Trophoblast cell (in vitro differentiated cells and primary cell): ENCODE data around the gene GNGT1. TPM values are rescaled to one million over a fixed set of nuclear protein-coding genes. Genes with fewer than 3 reads are reported as not detected.
A peak's percentile ranks its signal among the peaks of the same experiment; 100 is the strongest.

ENCODE experiments used
- DNase-seq, 2 donors: peaks; one replicate each; pipeline ENCODE4 v3.0.0-alpha.2; 2016
- H2AFZ ChIP-seq: 2 replicates; pipeline ENCODE4 v1.6.1; 2013; ENCODE audit warnings: low read length, moderate library complexity, mild to moderate bottlenecking; ENCODE audit not compliant: insufficient read depth, poor library complexity
- H2AK5ac ChIP-seq: 2 replicates; pipeline ENCODE4 v1.6.1; 2013; ENCODE audit warnings: mild to moderate bottlenecking, low read length
- H2BK120ac ChIP-seq: 2 replicates; pipeline ENCODE4 v1.6.1; 2013; ENCODE audit warnings: low read length, mild to moderate bottlenecking, moderate library complexity; ENCODE audit not compliant: insufficient read depth, poor library complexity
- H2BK12ac ChIP-seq: 2 replicates; pipeline ENCODE4 v1.6.1; 2013; ENCODE audit warnings: mild to moderate bottlenecking, low read length, moderate library complexity
- H2BK5ac ChIP-seq: 2 replicates; pipeline ENCODE4 v1.6.1; 2013; ENCODE audit warnings: low read length, low read depth, moderate library complexity, mild to moderate bottlenecking; ENCODE audit not compliant: poor library complexity
- H3K14ac ChIP-seq: 2 replicates; pipeline ENCODE4 v1.6.1; 2013; ENCODE audit warnings: mild to moderate bottlenecking, low read length
- H3K18ac ChIP-seq: 2 replicates; pipeline ENCODE4 v1.6.1; 2013; ENCODE audit warnings: mild to moderate bottlenecking, low read length
- H3K23ac ChIP-seq: 2 replicates; pipeline ENCODE4 v1.6.1; 2013; ENCODE audit warnings: low read length
- H3K27ac ChIP-seq: 2 replicates; pipeline ENCODE4 v1.5.1; 2013; ENCODE audit warnings: low read depth, mild to moderate bottlenecking, inconsistent platforms, low read length, moderate library complexity
- H3K27me3 ChIP-seq: 2 replicates; pipeline ENCODE4 v1.6.1; 2013; ENCODE audit warnings: inconsistent platforms, mild to moderate bottlenecking, low read length, moderate library complexity; ENCODE audit not compliant: insufficient read depth
- H3K36me3 ChIP-seq, 2 experiments: 1 replicate in 1 of 2; 2 replicates in 1 of 2; pipeline ENCODE4 v1.6.1; 2013; ENCODE audit warnings: low read length in 2 of 2, mild to moderate bottlenecking in 2 of 2, moderate library complexity in 1 of 2; ENCODE audit not compliant: insufficient read depth in 2 of 2, control insufficient read depth in 1 of 2
- H3K4ac ChIP-seq: 2 replicates; pipeline ENCODE4 v1.6.1; 2013; ENCODE audit warnings: low read depth, mild to moderate bottlenecking, low read length, moderate library complexity
- H3K4me1 ChIP-seq, 2 experiments: 1 replicate in 1 of 2; 2 replicates in 1 of 2; pipeline ENCODE4 v1.6.1; 2013; ENCODE audit warnings: low read length in 2 of 2, mild to moderate bottlenecking in 2 of 2, moderate library complexity in 1 of 2; ENCODE audit not compliant: insufficient read depth in 2 of 2, control insufficient read depth in 1 of 2
- H3K4me2 ChIP-seq: 2 replicates; pipeline ENCODE4 v1.6.1; 2013; ENCODE audit warnings: inconsistent platforms, mild to moderate bottlenecking, low read length, moderate library complexity
- H3K4me3 ChIP-seq: 2 replicates; pipeline ENCODE4 v1.5.1; 2013; ENCODE audit warnings: mild to moderate bottlenecking, low read depth, low read length, inconsistent platforms
- H3K79me1 ChIP-seq: one replicate; pipeline ENCODE4 v1.6.1; 2013; ENCODE audit warnings: low read length
- H3K79me2 ChIP-seq: 2 replicates; pipeline ENCODE4 v1.6.1; 2013; ENCODE audit warnings: low read length, mild to moderate bottlenecking; ENCODE audit not compliant: control insufficient read depth, insufficient read depth, poor library complexity
- H3K9ac ChIP-seq: 2 replicates; pipeline ENCODE4 v1.6.1; 2013; ENCODE audit warnings: mild to moderate bottlenecking, low read length
- H3K9me3 ChIP-seq: 2 replicates; pipeline ENCODE4 v1.6.1; 2013; ENCODE audit warnings: low read depth, mild to moderate bottlenecking, control low read depth, inconsistent platforms, low read length; ENCODE audit not compliant: insufficient read depth
- H4K12ac ChIP-seq: 2 replicates; pipeline ENCODE4 v1.6.1; 2013; ENCODE audit warnings: low read depth, mild to moderate bottlenecking, low read length, moderate library complexity
- H4K8ac ChIP-seq: 2 replicates; pipeline ENCODE4 v1.6.1; 2013; ENCODE audit warnings: low read depth, mild to moderate bottlenecking, low read length, moderate library complexity
- H4K91ac ChIP-seq: one replicate; pipeline ENCODE4 v1.6.1; 2013; ENCODE audit warnings: low read depth, mild to moderate bottlenecking, low read length, moderate library complexity
- WGBS: extraction: QIAGEN DNeasy Blood & Tissue Kit; methylation state at CpG from one replicate; pipeline ENCODE4 v1.1.7; 2013; ENCODE audit warnings: missing lambda C conversion rate; ENCODE audit not compliant: insufficient read length, insufficient coverage; ENCODE audit errors: extremely low coverage; 5-methylcytosine and 5-hydroxymethylcytosine counted together
- polyA plus RNA-seq: library from polyadenylated mRNA; stranded (reverse); fragments of 200-250 nt; gene quantifications from 2 replicates; pipeline ENCODE4 v1.2.3, GENCODE V29; 2013

GNGT1 gene
- polyA plus RNA-seq = 0.10 TPM in 1 of 2 replicates, not detected in the other

GRCh38 chr7:93906267-93906666 is at the start of gene GNGT1:
Gene GNGT1 (plus strand): TSS chr7:93906567. CDS start chr7:93906747, 180 bp downstream.
- Histone ChIP-seq H4K12ac (no peak within 1 kb of the TSS), H3K4me1 (no peaks in the 10 kb centered on the region), H3K79me2 (no peaks in the 10 kb centered on the region), H2BK120ac (no peak within 1 kb of the TSS), H3K23ac (no peak within 1 kb of the TSS), H3K9me3 (no peaks in the 10 kb centered on the region), H3K9ac (no peak within 1 kb of the TSS), H3K27me3 (no peaks in the 10 kb centered on the region), H2AK5ac (no peak within 1 kb of the TSS), H2BK12ac (no peak within 1 kb of the TSS), H3K27ac (no peak within 1 kb of the TSS), H3K79me1 (no peaks in the 10 kb centered on the region), H3K4me3 (no peak within 1 kb of the TSS), H3K4me2 (no peak within 1 kb of the TSS), H3K14ac (no peak within 1 kb of the TSS), H2AFZ (no peak within 1 kb of the TSS), H3K36me3 (no peaks in the 10 kb centered on the region), H3K18ac (no peak within 1 kb of the TSS), H4K91ac (no peak within 1 kb of the TSS), H3K4ac (no peak within 1 kb of the TSS), H2BK5ac (no peak within 1 kb of the TSS), H4K8ac (no peak within 1 kb of the TSS)
- no CpG with 5 or more reads among the region's 3 CpGs for WGBS
- peak in 1 of 2 donors; percentile 13 for DNase-seq

GRCh38 chr7:93858857-93859256 is 47.5 kb upstream of the GNGT1 start:
- Histone ChIP-seq H4K12ac (no peak overlapping the region), H3K36me3 (no peaks in the 10 kb centered on the region), H3K4me1 (no peaks in the 10 kb centered on the region), H2BK120ac (no peak overlapping the region), H3K23ac (no peak overlapping the region), H3K9ac (no peak overlapping the region), H2BK5ac (no peak overlapping the region), H3K9me3 (no peaks in the 10 kb centered on the region), H3K4me2 (no peak overlapping the region), H3K18ac (no peak overlapping the region), H2AFZ (no peak overlapping the region), H3K79me1 (no peaks in the 10 kb centered on the region), H3K4ac (no peak overlapping the region), H4K8ac (no peak overlapping the region), H3K4me3 (no peak overlapping the region), H3K14ac (no peak overlapping the region), H3K27me3 (no peaks in the 10 kb centered on the region), H2AK5ac (no peak overlapping the region), H3K79me2 (no peaks in the 10 kb centered on the region), H3K27ac (no peak overlapping the region), H2BK12ac (no peak overlapping the region), H4K91ac (no peak overlapping the region)
- no peak for DNase-seq
- WGBS = no CpG with 5 or more reads among the region's 2 CpGs

GRCh38 chr7:93860261-93860660 is 46.1 kb upstream of the GNGT1 start:
- Histone ChIP-seq H3K79me1 (no peaks in the 10 kb centered on the region), H3K18ac (no peak overlapping the region), H3K14ac (no peak overlapping the region), H3K4me1 (no peaks in the 10 kb centered on the region), H2BK12ac (no peak overlapping the region), H3K9ac (no peak overlapping the region), H4K12ac (no peak overlapping the region), H2BK120ac (no peak overlapping the region), H3K79me2 (no peaks in the 10 kb centered on the region), H2AFZ (no peak overlapping the region), H3K4me3 (no peak overlapping the region), H4K91ac (no peak overlapping the region), H4K8ac (no peak overlapping the region), H3K4me2 (no peak overlapping the region), H3K27me3 (no peaks in the 10 kb centered on the region), H2BK5ac (no peak overlapping the region), H3K36me3 (no peaks in the 10 kb centered on the region), H3K27ac (no peak overlapping the region), H2AK5ac (no peak overlapping the region), H3K4ac (no peak overlapping the region), H3K23ac (no peak overlapping the region), H3K9me3 (no peaks in the 10 kb centered on the region)
- DNase-seq = no peak
- no CpG with 5 or more reads among the region's 1 CpG for WGBS

- H2BK12ac ChIP-seq = no peak overlapping the region
- no peaks in the 10 kb centered on the region for H3K79me2 ChIP-seq
- no peak overlapping the region for H2BK120ac ChIP-seq
- H4K91ac ChIP-seq = no peak overlapping the region
- DNase-seq = peak in 1 of 2 donors; percentile 14
- WGBS = no CpG with 5 or more reads among the region's 4 CpGs
- H3K9ac ChIP-seq = no peak overlapping the region
- no peak overlapping the region for H3K23ac ChIP-seq
- H3K9me3 ChIP-seq = no peaks in the 10 kb centered on the region
- no peak overlapping the region for H3K4me3 ChIP-seq
- H3K4me2 ChIP-seq = no peak overlapping the region
- H2AFZ ChIP-seq = no peak overlapping the region
- no peaks in the 10 kb centered on the region for H3K4me1 ChIP-seq
- no peak overlapping the region for H2AK5ac ChIP-seq
- no peak overlapping the region for H3K18ac ChIP-seq
- H3K36me3 ChIP-seq = no peaks in the 10 kb centered on the region
- H4K8ac ChIP-seq = no peak overlapping the region
- H2BK5ac ChIP-seq = no peak overlapping the region
- H4K12ac ChIP-seq = no peak overlapping the region
- H3K27me3 ChIP-seq = no peaks in the 10 kb centered on the region
- no peak overlapping the region for H3K4ac ChIP-seq
- H3K14ac ChIP-seq = no peak overlapping the region
- H3K79me1 ChIP-seq = no peaks in the 10 kb centered on the region
- no peak overlapping the region for H3K27ac ChIP-seq
Measured at GRCh38 chr7:93861325-93861949, 44.9 kb upstream of the GNGT1 start.
